ENCODE data around the gene AADACL4.

DNA sequence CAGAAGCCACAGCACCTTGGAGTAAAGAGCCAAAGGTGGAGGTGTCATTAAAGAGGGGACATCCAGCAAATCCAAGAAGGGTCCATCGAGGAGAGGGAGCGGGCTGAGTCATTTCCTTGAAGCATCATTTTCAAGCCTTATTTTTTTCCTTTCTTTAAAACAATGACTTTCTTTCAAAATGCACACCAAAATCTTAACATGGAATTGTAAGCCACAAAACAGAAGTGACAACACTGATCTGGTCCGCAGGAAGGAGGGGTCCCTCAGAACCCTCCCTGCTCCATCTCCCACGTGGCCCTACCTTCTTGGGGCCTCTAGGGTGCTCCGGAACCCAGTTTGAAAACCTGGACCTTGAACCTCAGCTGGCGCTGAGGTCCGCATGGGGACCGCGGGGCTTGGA, 40.7 kb upstream of the AADACL4 start:
- no peak for TF ChIP-seq POLR2AphosphoS5 (IDR thresholded peaks at IDR 0.05)
- TF ChIP-seq, protein P1, sequence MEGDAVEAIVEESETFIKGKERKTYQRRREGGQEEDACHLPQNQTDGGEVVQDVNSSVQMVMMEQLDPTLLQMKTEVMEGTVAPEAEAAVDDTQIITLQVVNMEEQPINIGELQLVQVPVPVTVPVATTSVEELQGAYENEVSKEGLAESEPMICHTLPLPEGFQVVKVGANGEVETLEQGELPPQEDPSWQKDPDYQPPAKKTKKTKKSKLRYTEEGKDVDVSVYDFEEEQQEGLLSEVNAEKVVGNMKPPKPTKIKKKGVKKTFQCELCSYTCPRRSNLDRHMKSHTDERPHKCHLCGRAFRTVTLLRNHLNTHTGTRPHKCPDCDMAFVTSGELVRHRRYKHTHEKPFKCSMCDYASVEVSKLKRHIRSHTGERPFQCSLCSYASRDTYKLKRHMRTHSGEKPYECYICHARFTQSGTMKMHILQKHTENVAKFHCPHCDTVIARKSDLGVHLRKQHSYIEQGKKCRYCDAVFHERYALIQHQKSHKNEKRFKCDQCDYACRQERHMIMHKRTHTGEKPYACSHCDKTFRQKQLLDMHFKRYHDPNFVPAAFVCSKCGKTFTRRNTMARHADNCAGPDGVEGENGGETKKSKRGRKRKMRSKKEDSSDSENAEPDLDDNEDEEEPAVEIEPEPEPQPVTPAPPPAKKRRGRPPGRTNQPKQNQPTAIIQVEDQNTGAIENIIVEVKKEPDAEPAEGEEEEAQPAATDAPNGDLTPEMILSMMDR (IDR thresholded peaks at IDR 0.05): no peak

All from gastroesophageal sphincter (tissue), 3 donors.